Measurements from ENCODE around the gene TRAPPC3. TPM values are rescaled to one million over a fixed set of nuclear protein-coding genes. Genes with fewer than 3 reads are reported as not detected.
A peak's percentile ranks its signal among the peaks of the same experiment; 100 is the strongest.
"Not testable (repeated sequence)": the region's sequence is repeated elsewhere in the genome, so short reads cannot be mapped to it uniquely, and the experiment has no call there.

The TRAPPC3 gene
- total and polyA plus RNA-seq, 2 donors (not counting 1 experiment from before 2014, with no cell fraction given) = 40.5 to 42.1 TPM

DNA sequence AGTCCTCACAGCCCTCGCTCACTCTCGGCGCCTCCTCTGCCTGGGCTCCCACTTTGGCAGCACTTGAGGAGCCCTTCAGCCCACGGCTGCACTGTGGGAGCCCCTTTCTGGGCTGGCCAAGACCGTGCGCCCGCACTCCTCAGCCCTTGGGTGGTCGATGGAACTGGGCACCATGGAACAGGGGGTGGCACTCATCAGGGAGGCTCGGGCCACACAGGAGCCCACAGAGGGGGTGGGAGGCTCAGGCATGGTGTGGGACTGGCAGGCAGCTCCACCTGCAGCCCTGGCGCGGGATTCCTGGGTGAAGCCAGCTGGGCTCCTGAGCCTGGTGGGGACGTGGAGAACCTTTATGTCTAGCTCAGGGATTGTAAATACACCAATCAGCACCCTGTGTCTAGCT lies 47.5 kb upstream of the TRAPPC3 start:
- H3K27ac Mint-ChIP-seq; H3K27me3 Mint-ChIP-seq; H3K4me1 Mint-ChIP-seq; H3K9me3 Mint-ChIP-seq (ENCODE audit: insufficient read depth); H3K4me3 Mint-ChIP-seq; DNase-seq; ATAC-seq (ENCODE audit: low read depth); H3K27me3 ChIP-seq (replicated peaks in 1 of 4; ENCODE audit: control extremely low read depth in 1 of 4, control insufficient read depth in 3 of 4, insufficient read depth in 4 of 4, low read length in 3 of 4); H3K4me3 ChIP-seq (ENCODE audit: control extremely low read depth in 1 of 5, extremely low read depth in 1 of 5, insufficient read depth in 1 of 5, low read depth in 2 of 5, low read length in 4 of 5); H3K36me3 ChIP-seq (replicated peaks in 1 of 2; ENCODE audit: control extremely low read depth in 1 of 2, control insufficient read depth in 1 of 2, extremely low read depth in 1 of 2, insufficient read depth in 2 of 2, low read length in 1 of 2); H3K4me2 ChIP-seq (replicated peaks; ENCODE audit: low read depth, low read length, poor library complexity, severe bottlenecking); H3K79me2 ChIP-seq (ENCODE audit: control insufficient read depth, insufficient read depth, low read length); H3K4me1 ChIP-seq (ENCODE audit: control insufficient read depth in 2 of 2, insufficient read depth in 2 of 2, low read length in 2 of 2); H3K9ac ChIP-seq (ENCODE audit: low read length); H2AFZ ChIP-seq (ENCODE audit: insufficient read depth, low read depth, low read length, poor library complexity, severe bottlenecking); intact Hi-C loops (cut with micrococcal nuclease); POLR2A ChIA-PET; H4K20me1 ChIP-seq (ENCODE audit: control insufficient read depth, insufficient read depth, low read length, poor library complexity, severe bottlenecking); H3K9me3 ChIP-seq (ENCODE audit: control extremely low read depth in 1 of 3, control insufficient read depth in 2 of 3, insufficient read depth in 1 of 3, low read length in 2 of 3); H3K27ac ChIP-seq (ENCODE audit: low read length in 2 of 2): not testable (repeated sequence)
- CTCF ChIA-PET = interaction anchor here (0.6 kb wide), 1 partner anchor 9 kb away, joined by 3 read pairs; no protein-coding TSS in a partner anchor
- WGBS (ENCODE audit: insufficient coverage) = 93% methylated on average over 11 of the region's 12 CpGs

- no peak overlapping the region for H3K4me2 ChIP-seq (replicated peaks; ENCODE audit: low read depth, low read length, poor library complexity, severe bottlenecking)
- Mint-ChIP-seq H3K27me3 (no peaks in the 10 kb centered on the region), H3K4me1 (peaks cover 3% of the 10 kb centered on the region), H3K9me3 (ENCODE audit: insufficient read depth) (no peaks in the 10 kb centered on the region), H3K4me3 (no peak overlapping the region), H3K27ac (peak overlapping the region; percentile 16)
- DNase-seq (peak; percentile 87), ATAC-seq (ENCODE audit: low read depth) (peak; percentile 98)
- no peaks in the 10 kb centered on the region for H4K20me1 ChIP-seq (ENCODE audit: control insufficient read depth, insufficient read depth, low read length, poor library complexity, severe bottlenecking)
- ChIA-PET POLR2A (interaction anchor here (0.6 to 2.7 kb wide), 4 partner anchors 36 to 183 kb away, joined by 5 to 27 read pairs (median 6); partner anchors contain the start of genes THRAP3 and TRAPPC3), CTCF (interaction anchor here (0.6 to 7.0 kb wide), 33 partner anchors 15 to 262 kb away, joined by 3 to 187 read pairs (median 5); partner anchors contain the start of genes MAP7D1, OSCP1, SH3D21 and THRAP3)
- TF ChIP-seq CTCF (IDR thresholded peaks at IDR 0.05) = peak; percentile 82
- TF ChIP-seq EZH2 (IDR thresholded peaks at IDR 0.05; ENCODE audit: borderline replicate concordance, insufficient read depth, low read depth, low read length, poor library complexity, severe bottlenecking) = no peak
- intact Hi-C loops (cut with micrococcal nuclease) = loop anchor here (1.0 kb wide), 3 partner anchors 36 to 97 kb away; partner anchors contain the start of genes THRAP3 and TRAPPC3
- no peak overlapping the region for H3K4me3 ChIP-seq (ENCODE audit: control extremely low read depth in 1 of 5, extremely low read depth in 1 of 5, insufficient read depth in 1 of 5, low read depth in 2 of 5, low read length in 4 of 5)
- H3K9me3 ChIP-seq (ENCODE audit: control extremely low read depth in 1 of 3, control insufficient read depth in 2 of 3, insufficient read depth in 1 of 3, low read length in 2 of 3) = no peaks in the 10 kb centered on the region
- H3K79me2 ChIP-seq (ENCODE audit: control insufficient read depth, insufficient read depth, low read length) = no peaks in the 10 kb centered on the region
- H3K27ac ChIP-seq (ENCODE audit: low read length in 2 of 2) = no peak overlapping the region
- peak overlapping the region; percentile 81 for H2AFZ ChIP-seq (ENCODE audit: insufficient read depth, low read depth, low read length, poor library complexity, severe bottlenecking)
- no peaks in the 10 kb centered on the region for H3K36me3 ChIP-seq (replicated peaks in 1 of 2; ENCODE audit: control extremely low read depth in 1 of 2, control insufficient read depth in 1 of 2, extremely low read depth in 1 of 2, insufficient read depth in 2 of 2, low read length in 1 of 2)
- peaks cover 0 to 4% of the 10 kb centered on the region in 2 donors for H3K4me1 ChIP-seq (ENCODE audit: control insufficient read depth in 2 of 2, insufficient read depth in 2 of 2, low read length in 2 of 2)
- WGBS (ENCODE audit: insufficient coverage) = 19% methylated on average over 9 of the region's 9 CpGs
- no peaks in the 10 kb centered on the region for H3K27me3 ChIP-seq (replicated peaks in 1 of 4; ENCODE audit: control extremely low read depth in 1 of 4, control insufficient read depth in 3 of 4, insufficient read depth in 4 of 4, low read length in 3 of 4)
- H3K9ac ChIP-seq (ENCODE audit: low read length) = no peak overlapping the region
Observed at GRCh38 chr1:36187800-36188593, 38.7 kb upstream of the TRAPPC3 start.
